Coronary artery (tissue), 2 donors: ENCODE results near the gene RPS3A.

Source experiments
- DNase-seq: peaks from one replicate; pipeline ENCODE4 v3.0.0-alpha.2; 2017; ENCODE audit warnings: low spot score
- H3K27ac ChIP-seq, 2 donors: fragments of 200-600 bp; sonication (generic); one replicate each; pipeline ENCODE4 v1.5.1; 2016 to 2019
- H3K4me3 ChIP-seq: fragments of 200-600 bp; sonication (generic); 2 replicates; pipeline ENCODE4 v1.5.1; 2016; ENCODE audit warnings: mild to moderate bottlenecking, moderate library complexity
- TF ChIP-seq, protein P1 (sequence below): fragments of 200-600 bp; sonication (generic); IDR thresholded peaks from one replicate; pipeline ENCODE4 v1.5.1; 2019; ENCODE audit warnings: antibody characterized with exemption

Gene RPS3A

GRCh38 chr4:151142758-151143157 is 43.3 kb downstream of the RPS3A start:
- Histone ChIP-seq H3K27ac (no peak overlapping the region), H3K4me3 (no peak overlapping the region)
- no peak for DNase-seq
- TF ChIP-seq, protein P1, sequence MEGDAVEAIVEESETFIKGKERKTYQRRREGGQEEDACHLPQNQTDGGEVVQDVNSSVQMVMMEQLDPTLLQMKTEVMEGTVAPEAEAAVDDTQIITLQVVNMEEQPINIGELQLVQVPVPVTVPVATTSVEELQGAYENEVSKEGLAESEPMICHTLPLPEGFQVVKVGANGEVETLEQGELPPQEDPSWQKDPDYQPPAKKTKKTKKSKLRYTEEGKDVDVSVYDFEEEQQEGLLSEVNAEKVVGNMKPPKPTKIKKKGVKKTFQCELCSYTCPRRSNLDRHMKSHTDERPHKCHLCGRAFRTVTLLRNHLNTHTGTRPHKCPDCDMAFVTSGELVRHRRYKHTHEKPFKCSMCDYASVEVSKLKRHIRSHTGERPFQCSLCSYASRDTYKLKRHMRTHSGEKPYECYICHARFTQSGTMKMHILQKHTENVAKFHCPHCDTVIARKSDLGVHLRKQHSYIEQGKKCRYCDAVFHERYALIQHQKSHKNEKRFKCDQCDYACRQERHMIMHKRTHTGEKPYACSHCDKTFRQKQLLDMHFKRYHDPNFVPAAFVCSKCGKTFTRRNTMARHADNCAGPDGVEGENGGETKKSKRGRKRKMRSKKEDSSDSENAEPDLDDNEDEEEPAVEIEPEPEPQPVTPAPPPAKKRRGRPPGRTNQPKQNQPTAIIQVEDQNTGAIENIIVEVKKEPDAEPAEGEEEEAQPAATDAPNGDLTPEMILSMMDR = no peak

- H3K4me3 ChIP-seq = no peak overlapping the region
- TF ChIP-seq, protein P1 = no peak
- no peak for DNase-seq
- H3K27ac ChIP-seq = no peak overlapping the region
These were observed 43.7 kb downstream of the RPS3A start for GRCh38 chr4:151143162-151143561.

- no peak overlapping the region for H3K4me3 ChIP-seq
- no peak overlapping the region for H3K27ac ChIP-seq
- TF ChIP-seq, protein P1 = no peak
- DNase-seq = no peak
These were observed 44.4 kb downstream of the RPS3A start for GRCh38 chr4:151143811-151144210.

DNA sequence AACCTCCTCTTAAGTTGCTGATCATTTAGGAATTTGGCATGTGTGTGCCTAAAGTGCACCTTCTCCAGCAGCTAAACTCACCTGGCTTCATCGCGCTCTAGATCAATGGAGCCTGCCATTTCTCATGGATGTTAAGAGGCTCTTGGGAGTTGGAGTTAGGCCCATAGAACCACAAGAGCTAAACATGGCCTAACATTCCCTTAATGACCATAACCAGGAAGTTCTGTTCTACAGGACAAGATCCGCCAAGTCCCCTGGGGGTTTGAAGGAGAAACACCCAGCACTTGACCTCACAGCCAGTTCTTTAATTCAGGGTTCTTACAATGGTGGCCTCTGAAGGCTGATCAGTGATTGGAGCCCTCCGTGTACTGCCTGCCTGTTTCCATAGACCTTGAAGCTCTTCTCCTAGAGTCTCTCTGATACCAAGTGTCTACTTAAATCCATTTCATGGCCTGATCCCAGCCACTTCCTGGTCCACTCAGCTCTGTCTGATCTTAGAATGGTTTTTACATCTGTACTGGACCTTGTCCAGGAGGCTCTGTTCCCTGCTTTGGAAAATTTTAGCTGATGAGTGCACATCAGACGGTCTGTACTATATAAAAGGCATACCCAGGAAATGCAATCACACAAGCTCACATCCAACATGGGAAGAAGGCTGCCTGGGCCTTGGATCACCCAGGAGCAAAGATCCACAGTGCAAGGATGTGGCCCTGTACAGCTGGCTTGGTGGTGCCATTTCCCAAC is 45.1 kb downstream of the RPS3A start:
- no peak overlapping the region for H3K27ac ChIP-seq
- no peak overlapping the region for H3K4me3 ChIP-seq
- TF ChIP-seq, protein P1 = no peak
- no peak for DNase-seq

DNA sequence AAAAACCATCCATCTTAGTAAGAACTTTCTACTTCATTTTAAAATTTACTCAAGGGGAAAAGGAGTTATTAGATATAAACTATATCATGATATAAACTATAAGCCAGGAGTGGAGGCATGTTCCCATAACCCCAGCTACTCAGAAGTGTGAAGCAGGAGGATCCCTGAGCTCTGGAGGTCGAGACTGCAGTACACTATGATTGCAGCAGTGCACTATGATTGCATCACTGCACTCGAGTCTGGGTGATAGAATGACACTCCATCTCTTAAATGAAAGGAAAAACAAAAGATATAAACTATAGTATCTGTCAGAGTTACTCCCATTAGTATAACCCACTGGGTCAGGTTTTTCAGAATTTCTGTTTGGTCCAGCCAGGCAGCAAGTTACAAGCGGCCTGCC is 47.6 kb downstream of the RPS3A start:
- Histone ChIP-seq H3K4me3 (no peak overlapping the region), H3K27ac (no peak overlapping the region)
- no peak for DNase-seq
- TF ChIP-seq, protein P1 = no peak

DNA sequence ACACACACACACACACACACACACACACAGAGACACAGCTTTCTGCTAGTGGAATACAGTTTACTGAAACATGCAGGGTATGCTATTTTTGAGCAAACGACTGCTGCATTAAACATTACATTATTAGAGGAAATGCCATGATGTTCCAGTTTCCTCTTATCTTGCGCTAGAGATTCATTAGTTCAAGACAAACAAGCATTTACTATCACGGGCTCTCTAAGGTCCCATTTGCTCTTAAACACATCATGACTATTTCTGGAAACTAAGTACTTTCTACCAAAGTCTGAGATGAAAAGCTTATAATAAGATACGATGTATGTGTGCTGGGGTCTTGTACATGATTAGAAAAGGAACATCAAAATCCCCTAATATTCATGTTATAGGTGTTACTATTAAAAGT is 48.8 kb downstream of the RPS3A start:
- no peak for DNase-seq
- TF ChIP-seq, protein P1 = no peak
- H3K4me3 ChIP-seq = no peak overlapping the region
- no peak overlapping the region for H3K27ac ChIP-seq

GRCh38 chr4:151150821-151151580 is 51.6 kb downstream of the RPS3A start:
- Histone ChIP-seq H3K4me3 (no peak overlapping the region), H3K27ac (no peak overlapping the region)
- no peak for DNase-seq
- TF ChIP-seq, protein P1 = no peak
